ENCODE data around the gene IL1B.

GRCh38 chr2:112869258-112869842, 32.8 kb upstream of the IL1B start:
- no peak for TF ChIP-seq CTCF (IDR thresholded peaks at IDR 0.05)
- TF ChIP-seq POLR2AphosphoS5 (IDR thresholded peaks at IDR 0.05) = no peak
- TF ChIP-seq POLR2A (IDR thresholded peaks at IDR 0.05) = no peak
- TF ChIP-seq EP300 (IDR thresholded peaks at IDR 0.05) = no peak
